ENCODE data around the gene RNU5D-1.

The RNU5D-1 gene

DNA sequence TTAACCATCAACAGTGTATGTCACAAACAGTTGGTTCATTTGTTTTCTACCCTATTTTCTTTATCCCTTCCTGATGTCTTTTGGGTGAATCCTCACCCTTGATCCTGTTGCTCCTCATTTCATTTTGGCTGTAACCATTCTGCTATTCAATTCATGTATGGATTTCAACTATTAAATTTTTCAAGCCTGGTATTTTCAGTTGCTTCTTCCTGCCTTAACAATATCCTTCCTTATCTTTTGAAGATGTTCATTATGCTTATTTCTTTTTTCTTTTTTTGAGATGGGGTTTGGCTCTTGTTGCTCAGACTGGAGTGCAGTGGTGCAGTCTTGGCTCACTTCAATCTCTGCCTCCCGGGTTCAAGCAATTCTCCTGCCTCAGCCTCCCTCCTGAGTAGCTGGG, 2.8 kb upstream of the RNU5D-1 start:
- Histone ChIP-seq H3K4me3 (ENCODE audit: control insufficient read depth in 1 of 7, extremely low read depth in 1 of 7, insufficient read depth in 4 of 7, low read depth in 2 of 7, low read length in 6 of 7) (no peak overlapping the region), H3K36me3 (ENCODE audit: control insufficient read depth in 4 of 4, insufficient read depth in 4 of 4, low read length in 3 of 4) (no peaks in the 10 kb centered on the region), H3K27me3 (replicated peaks in 2 of 5; ENCODE audit: control insufficient read depth in 4 of 5, insufficient read depth in 5 of 5, low read length in 4 of 5) (no peaks in the 10 kb centered on the region), H3K27ac (ENCODE audit: insufficient read depth in 1 of 2, low read depth in 1 of 2, low read length in 2 of 2, poor library complexity in 1 of 2, severe bottlenecking in 2 of 2) (no peak overlapping the region), H3K4me1 (ENCODE audit: control extremely low read depth in 1 of 4, control insufficient read depth in 4 of 4, insufficient read depth in 4 of 4, low read length in 3 of 4) (peaks cover 5 to 27% (median 16%) of the 10 kb centered on the region in 4 experiments), H3K9me3 (ENCODE audit: control extremely low read depth in 1 of 5, control insufficient read depth in 4 of 5, insufficient read depth in 2 of 5, low read depth in 1 of 5, low read length in 4 of 5) (no peaks in the 10 kb centered on the region)
- WGBS (ENCODE audit: insufficient coverage) = no CpG with 5 or more reads among the region's 1 CpG
- ChIA-PET POLR2A (interaction anchor here (0.7 kb wide), 1 partner anchor 85 kb away, joined by 5 read pairs; no protein-coding TSS in a partner anchor), CTCF (interaction anchor here (1.1 to 1.4 kb wide), 3 partner anchors 14 to 75 kb away, joined by 3 to 4 read pairs (median 3); no protein-coding TSS in a partner anchor)
- DNase-seq = no peak

GRCh38 chr1:44733365-44733764, 2.4 kb upstream of the RNU5D-1 start:
- H3K27ac ChIP-seq (ENCODE audit: insufficient read depth in 1 of 2, low read depth in 1 of 2, low read length in 2 of 2, poor library complexity in 1 of 2, severe bottlenecking in 2 of 2) = no peak overlapping the region
- POLR2A ChIA-PET = interaction anchor here (0.7 kb wide), 1 partner anchor 85 kb away, joined by 5 read pairs; no protein-coding TSS in a partner anchor
- 83% methylated on average over 1 of the region's 1 CpG for WGBS (ENCODE audit: insufficient coverage)
- H3K9me3 ChIP-seq (ENCODE audit: control extremely low read depth in 1 of 5, control insufficient read depth in 4 of 5, insufficient read depth in 2 of 5, low read depth in 1 of 5, low read length in 4 of 5) = no peaks in the 10 kb centered on the region
- H3K4me1 ChIP-seq (ENCODE audit: control extremely low read depth in 1 of 4, control insufficient read depth in 4 of 4, insufficient read depth in 4 of 4, low read length in 3 of 4) = peaks cover 5 to 29% (median 17%) of the 10 kb centered on the region in 4 experiments
- DNase-seq = no peak
- no peaks in the 10 kb centered on the region for H3K27me3 ChIP-seq (replicated peaks in 2 of 5; ENCODE audit: control insufficient read depth in 4 of 5, insufficient read depth in 5 of 5, low read length in 4 of 5)
- no peak overlapping the region for H3K4me3 ChIP-seq (ENCODE audit: control insufficient read depth in 1 of 7, extremely low read depth in 1 of 7, insufficient read depth in 4 of 7, low read depth in 2 of 7, low read length in 6 of 7)
- H3K36me3 ChIP-seq (ENCODE audit: control insufficient read depth in 4 of 4, insufficient read depth in 4 of 4, low read length in 3 of 4) = no peaks in the 10 kb centered on the region
- CTCF ChIA-PET = interaction anchor here (0.9 to 1.4 kb wide), 3 partner anchors 14 to 20 kb away, joined by 3 to 4 read pairs (median 3); no protein-coding TSS in a partner anchor

DNA sequence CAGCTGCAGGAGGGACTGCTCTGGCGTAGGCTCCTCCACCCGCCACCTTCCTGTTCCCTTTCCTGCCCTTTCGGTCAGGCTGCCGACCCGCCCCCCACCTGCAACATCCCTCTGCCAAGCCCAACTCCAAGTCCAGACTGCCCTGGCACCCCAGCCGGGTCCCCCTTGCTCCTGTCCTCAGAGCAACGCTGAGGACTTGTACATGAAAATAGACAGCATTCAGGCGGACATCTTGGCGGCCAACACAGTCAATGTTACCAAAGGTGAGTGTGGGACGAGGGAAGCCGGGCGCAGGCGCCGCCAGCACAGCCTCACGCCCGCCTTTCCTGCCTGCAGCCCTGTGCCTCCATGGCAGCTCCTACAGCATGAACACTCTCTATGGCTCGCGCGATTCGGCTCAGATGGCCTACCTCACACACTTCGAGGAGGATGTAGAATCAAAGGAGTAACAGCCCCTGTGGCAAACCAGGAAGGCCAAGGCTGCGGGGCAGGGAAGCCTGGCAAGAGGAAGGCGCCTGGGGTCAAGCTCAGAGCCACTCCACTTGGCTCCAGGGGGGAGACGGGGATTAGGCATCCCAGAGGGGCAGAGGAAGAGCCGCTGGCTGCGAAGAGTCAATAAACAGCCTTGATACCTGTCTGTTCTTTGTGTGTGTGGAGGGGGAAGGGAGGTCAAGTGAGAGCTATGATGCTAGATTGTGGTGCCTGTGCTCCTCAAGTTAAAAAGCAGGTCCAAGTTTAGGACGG, 5.8 kb downstream of the RNU5D-1 start:
- 83% methylated on average over 24 of the region's 27 CpGs for WGBS (ENCODE audit: insufficient coverage)
- Histone ChIP-seq H3K4me1 (ENCODE audit: control extremely low read depth in 1 of 4, control insufficient read depth in 4 of 4, insufficient read depth in 4 of 4, low read length in 3 of 4) (peaks cover 13 to 70% (median 55%) of the 10 kb centered on the region in 4 experiments), H3K27me3 (replicated peaks in 2 of 5; ENCODE audit: control insufficient read depth in 4 of 5, insufficient read depth in 5 of 5, low read length in 4 of 5) (no peaks in the 10 kb centered on the region), H3K27ac (ENCODE audit: insufficient read depth in 1 of 2, low read depth in 1 of 2, low read length in 2 of 2, poor library complexity in 1 of 2, severe bottlenecking in 2 of 2) (peak overlapping the region in 1 of 2 experiments; percentile 32), H3K36me3 (ENCODE audit: control insufficient read depth in 4 of 4, insufficient read depth in 4 of 4, low read length in 3 of 4) (peaks cover 0 to 5% (median 1%) of the 10 kb centered on the region in 4 experiments), H3K4me3 (ENCODE audit: control insufficient read depth in 1 of 7, extremely low read depth in 1 of 7, insufficient read depth in 4 of 7, low read depth in 2 of 7, low read length in 6 of 7) (peak overlapping the region in 3 of 7 experiments; percentile 61 to 74 (median 69)), H3K9me3 (ENCODE audit: control extremely low read depth in 1 of 5, control insufficient read depth in 4 of 5, insufficient read depth in 2 of 5, low read depth in 1 of 5, low read length in 4 of 5) (no peaks in the 10 kb centered on the region)
- DNase-seq = no peak
- POLR2A ChIA-PET = interaction anchor here (0.8 to 1.9 kb wide), 2 partner anchors 51 to 75 kb away, joined by 3 to 9 read pairs; partner anchors contain the start of gene RPS8
- CTCF ChIA-PET = interaction anchor here (0.6 kb wide), 1 partner anchor 768 kb away, joined by 3 read pairs; no protein-coding TSS in a partner anchor

DNA sequence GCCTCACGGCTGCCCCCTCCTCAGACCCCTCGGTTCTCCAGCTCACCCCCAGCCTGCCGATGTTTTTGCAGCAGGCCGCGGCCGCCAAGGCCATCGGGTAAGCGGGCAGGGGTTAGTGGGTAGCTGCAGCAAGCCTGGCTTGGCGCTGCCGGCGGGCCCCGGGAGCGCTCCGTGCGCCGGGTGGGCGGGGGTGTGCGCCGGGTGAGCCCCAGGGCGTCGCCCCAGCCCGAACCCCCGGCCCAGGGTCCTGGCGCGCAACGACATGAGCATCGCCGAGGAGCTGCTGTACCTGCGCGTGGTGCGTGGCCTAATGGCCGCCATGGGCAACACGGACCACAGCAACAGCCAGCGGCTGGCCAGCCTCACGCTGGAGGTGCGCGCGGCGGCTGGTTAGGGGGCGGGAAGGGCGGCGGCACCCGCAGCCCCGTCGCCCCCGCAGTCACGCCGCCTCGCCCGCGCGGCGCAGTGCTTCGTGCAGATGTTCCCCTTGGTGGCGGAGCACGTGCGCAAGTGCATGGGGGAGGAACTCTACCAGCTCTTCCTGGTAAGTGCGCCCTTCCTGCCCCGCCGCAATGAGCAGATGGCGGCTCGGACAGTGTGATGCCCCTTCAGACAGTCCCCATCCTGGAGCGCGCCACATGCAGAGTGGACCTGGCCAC, 6.5 kb downstream of the RNU5D-1 start:
- ChIA-PET POLR2A (interaction anchor here (0.8 to 1.9 kb wide), 2 partner anchors 51 to 75 kb away, joined by 3 to 9 read pairs; partner anchors contain the start of gene RPS8), CTCF (interaction anchor here (1.6 kb wide), 1 partner anchor 95 kb away, joined by 4 read pairs; no protein-coding TSS in a partner anchor)
- DNase-seq = peak in 2 of 3 donors; percentile 60 to 66
- Histone ChIP-seq H3K4me3 (ENCODE audit: control insufficient read depth in 1 of 7, extremely low read depth in 1 of 7, insufficient read depth in 4 of 7, low read depth in 2 of 7, low read length in 6 of 7) (peak overlapping the region in 5 of 7 experiments; percentile 47 to 74 (median 61)), H3K27ac (ENCODE audit: insufficient read depth in 1 of 2, low read depth in 1 of 2, low read length in 2 of 2, poor library complexity in 1 of 2, severe bottlenecking in 2 of 2) (peak overlapping the region in 1 of 2 experiments; percentile 77), H3K9me3 (ENCODE audit: control extremely low read depth in 1 of 5, control insufficient read depth in 4 of 5, insufficient read depth in 2 of 5, low read depth in 1 of 5, low read length in 4 of 5) (no peaks in the 10 kb centered on the region), H3K36me3 (ENCODE audit: control insufficient read depth in 4 of 4, insufficient read depth in 4 of 4, low read length in 3 of 4) (peaks cover 0 to 5% (median 1%) of the 10 kb centered on the region in 4 experiments), H3K4me1 (ENCODE audit: control extremely low read depth in 1 of 4, control insufficient read depth in 4 of 4, insufficient read depth in 4 of 4, low read length in 3 of 4) (peaks cover 12 to 69% (median 55%) of the 10 kb centered on the region in 4 experiments), H3K27me3 (replicated peaks in 2 of 5; ENCODE audit: control insufficient read depth in 4 of 5, insufficient read depth in 5 of 5, low read length in 4 of 5) (no peaks in the 10 kb centered on the region)
- 93% methylated on average over 54 of the region's 64 CpGs for WGBS (ENCODE audit: insufficient coverage)

- peak; percentile 88 to 98 (median 98) for DNase-seq
- peak overlapping the region; percentile 61 to 77 for H3K27ac ChIP-seq (ENCODE audit: insufficient read depth in 1 of 2, low read depth in 1 of 2, low read length in 2 of 2, poor library complexity in 1 of 2, severe bottlenecking in 2 of 2)
- H3K4me1 ChIP-seq (ENCODE audit: control extremely low read depth in 1 of 4, control insufficient read depth in 4 of 4, insufficient read depth in 4 of 4, low read length in 3 of 4) = peaks cover 8 to 68% (median 52%) of the 10 kb centered on the region in 4 experiments
Measured at GRCh38 chr1:44723496-44724295, 7.3 kb downstream of the RNU5D-1 start.

GRCh38 chr1:44723064-44723463, 7.9 kb downstream of the RNU5D-1 start:
- Histone ChIP-seq H3K27ac (ENCODE audit: insufficient read depth in 1 of 2, low read depth in 1 of 2, low read length in 2 of 2, poor library complexity in 1 of 2, severe bottlenecking in 2 of 2) (peak overlapping the region in 1 of 2 experiments; percentile 77), H3K9me3 (ENCODE audit: control extremely low read depth in 1 of 5, control insufficient read depth in 4 of 5, insufficient read depth in 2 of 5, low read depth in 1 of 5, low read length in 4 of 5) (no peaks in the 10 kb centered on the region), H3K4me1 (ENCODE audit: control extremely low read depth in 1 of 4, control insufficient read depth in 4 of 4, insufficient read depth in 4 of 4, low read length in 3 of 4) (peaks cover 8 to 64% (median 50%) of the 10 kb centered on the region in 4 experiments), H3K27me3 (replicated peaks in 2 of 5; ENCODE audit: control insufficient read depth in 4 of 5, insufficient read depth in 5 of 5, low read length in 4 of 5) (no peaks in the 10 kb centered on the region), H3K36me3 (ENCODE audit: control insufficient read depth in 4 of 4, insufficient read depth in 4 of 4, low read length in 3 of 4) (peaks cover 0 to 5% (median 1%) of the 10 kb centered on the region in 4 experiments), H3K4me3 (ENCODE audit: control insufficient read depth in 1 of 7, extremely low read depth in 1 of 7, insufficient read depth in 4 of 7, low read depth in 2 of 7, low read length in 6 of 7) (peak overlapping the region in 6 of 7 experiments; percentile 34 to 74 (median 58))
- DNase-seq = no peak
- 0% methylated on average over 5 of the region's 9 CpGs for WGBS (ENCODE audit: insufficient coverage)
- POLR2A ChIA-PET = interaction anchor here (0.6 to 1.9 kb wide), 4 partner anchors 53 to 96 kb away, joined by 3 to 9 read pairs (median 6); partner anchors contain the start of genes PLK3 and RPS8
- CTCF ChIA-PET = interaction anchor here (1.6 to 2.6 kb wide), 2 partner anchors 8 to 96 kb away, joined by 4 to 19 read pairs; partner anchors contain the start of gene RNU5D-1

More at GRCh38 chr1:44723496-44724295, 7.3 kb downstream of the RNU5D-1 start:
- CTCF ChIA-PET = interaction anchor here (1.6 to 2.6 kb wide), 2 partner anchors 7 to 95 kb away, joined by 4 to 19 read pairs; partner anchors contain the start of gene RNU5D-1
- POLR2A ChIA-PET = interaction anchor here (0.6 to 1.9 kb wide), 5 partner anchors 52 to 96 kb away, joined by 3 to 9 read pairs (median 6); partner anchors contain the start of genes PLK3 and RPS8
- Histone ChIP-seq H3K36me3 (ENCODE audit: control insufficient read depth in 4 of 4, insufficient read depth in 4 of 4, low read length in 3 of 4) (peaks cover 0 to 5% (median 1%) of the 10 kb centered on the region in 4 experiments), H3K4me3 (ENCODE audit: control insufficient read depth in 1 of 7, extremely low read depth in 1 of 7, insufficient read depth in 4 of 7, low read depth in 2 of 7, low read length in 6 of 7) (peak overlapping the region in 6 of 7 experiments; percentile 34 to 74 (median 58)), H3K27me3 (replicated peaks in 2 of 5; ENCODE audit: control insufficient read depth in 4 of 5, insufficient read depth in 5 of 5, low read length in 4 of 5) (no peaks in the 10 kb centered on the region), H3K9me3 (ENCODE audit: control extremely low read depth in 1 of 5, control insufficient read depth in 4 of 5, insufficient read depth in 2 of 5, low read depth in 1 of 5, low read length in 4 of 5) (no peaks in the 10 kb centered on the region)
- whole genome bisulfite sequencing (ENCODE audit: insufficient coverage) = 60% methylated on average over 21 of the region's 28 CpGs
